GM19043 (cell line): ENCODE measurements around the gene MRNIP.

Source experiments
- ATAC-seq: cut with Tn5 transposase; IDR thresholded peaks from one replicate; pipeline ENCODE4 v1.9.1; 2021; ENCODE audit warnings: low read depth; ENCODE audit not compliant: unreplicated experiment

The MRNIP gene

GRCh38 chr5:179858586-179859427 lies at the start of gene MRNIP:
Gene MRNIP (minus strand): TSS chr5:179858817. CDS start chr5:179858796, 21 bp downstream.
- peak; percentile 97 for ATAC-seq

- peak; percentile 80 for ATAC-seq
Observed at GRCh38 chr5:179907556-179908324, 49.1 kb upstream of the MRNIP start, which contains the start of gene TBC1D9B. Gene TBC1D9B (minus strand): TSS chr5:179907897. CDS start chr5:179907821, 76 bp downstream.

GRCh38 chr5:179906795-179907555 lies 48.4 kb upstream of the MRNIP start:
- no peak for ATAC-seq

- ATAC-seq = no peak
Observed at GRCh38 chr5:179906294-179906794, 47.7 kb upstream of the MRNIP start.

GRCh38 chr5:179905161-179905560 lies 46.5 kb upstream of the MRNIP start:
- ATAC-seq = no peak

- ATAC-seq = no peak
Observed at GRCh38 chr5:179904463-179905160, 46.0 kb upstream of the MRNIP start.

GRCh38 chr5:179902763-179903158 lies 44.1 kb upstream of the MRNIP start:
- ATAC-seq = no peak

- no peak for ATAC-seq
Observed at GRCh38 chr5:179901915-179902762, 43.5 kb upstream of the MRNIP start.

- ATAC-seq = no peak
Observed at GRCh38 chr5:179901462-179901861, 42.8 kb upstream of the MRNIP start.

GRCh38 chr5:179900711-179901110 lies 42.1 kb upstream of the MRNIP start:
- ATAC-seq = no peak

- ATAC-seq = no peak
Observed at GRCh38 chr5:179900206-179900605, 41.6 kb upstream of the MRNIP start.

GRCh38 chr5:179895861-179896260 lies 37.2 kb upstream of the MRNIP start:
- ATAC-seq = no peak

- ATAC-seq = no peak
Observed at GRCh38 chr5:179893958-179894895, 35.6 kb upstream of the MRNIP start.

GRCh38 chr5:179893076-179893957 lies 34.7 kb upstream of the MRNIP start:
- no peak for ATAC-seq

GRCh38 chr5:179892255-179892654 lies 33.6 kb upstream of the MRNIP start:
- no peak for ATAC-seq

GRCh38 chr5:179890751-179891682 lies 32.4 kb upstream of the MRNIP start:
- no peak for ATAC-seq
